ENCODE measurements around the gene VTI1A. TPM values are rescaled to one million over a fixed set of nuclear protein-coding genes. Genes with fewer than 3 reads are reported as not detected.

The VTI1A gene
- total and polyA plus RNA-seq, 9 donors = 7.8 to 48.2 (median 20.0) TPM

DNA sequence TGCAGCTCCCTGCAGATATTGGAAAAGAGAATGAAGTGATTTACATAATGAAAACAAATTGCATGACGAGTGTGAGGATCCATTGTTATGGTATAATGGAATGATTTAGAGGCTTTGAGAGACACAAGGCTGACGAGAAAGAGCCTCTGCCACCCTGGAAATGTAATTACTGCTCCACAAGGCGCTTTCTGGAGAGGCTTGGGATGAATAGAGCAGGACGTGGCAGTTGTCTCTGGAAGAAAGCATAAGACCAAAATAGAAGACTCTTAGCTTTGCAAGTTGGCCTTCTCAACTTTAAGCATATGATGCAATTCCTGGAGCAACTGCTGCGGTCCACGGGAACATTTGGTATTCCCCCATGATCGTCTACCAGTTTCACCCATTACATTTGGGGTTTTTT is 321.1 kb downstream of the VTI1A start:
- no peak for DNase-seq
- no peaks in the 10 kb centered on the region for H3K9me3 ChIP-seq
- H3K4me1 ChIP-seq (ENCODE audit: insufficient read depth) = no peaks in the 10 kb centered on the region
- H3K4me3 ChIP-seq = no peak overlapping the region
- 95 to 96% (median 95%) methylated on average over 7 of the region's 7 CpGs for WGBS, 3 donors
- intact Hi-C loops (cut with DNase I) = no loop called here
- no peaks in the 10 kb centered on the region for H3K27me3 ChIP-seq
- no peaks in the 10 kb centered on the region for H3K36me3 ChIP-seq
- no peak overlapping the region for H3K27ac ChIP-seq
- TF ChIP-seq CTCF (IDR thresholded peaks at IDR 0.05) (no peak), EP300 (IDR thresholded peaks at IDR 0.05) (no peak), POLR2A (IDR thresholded peaks at IDR 0.05) (no peak)

DNA sequence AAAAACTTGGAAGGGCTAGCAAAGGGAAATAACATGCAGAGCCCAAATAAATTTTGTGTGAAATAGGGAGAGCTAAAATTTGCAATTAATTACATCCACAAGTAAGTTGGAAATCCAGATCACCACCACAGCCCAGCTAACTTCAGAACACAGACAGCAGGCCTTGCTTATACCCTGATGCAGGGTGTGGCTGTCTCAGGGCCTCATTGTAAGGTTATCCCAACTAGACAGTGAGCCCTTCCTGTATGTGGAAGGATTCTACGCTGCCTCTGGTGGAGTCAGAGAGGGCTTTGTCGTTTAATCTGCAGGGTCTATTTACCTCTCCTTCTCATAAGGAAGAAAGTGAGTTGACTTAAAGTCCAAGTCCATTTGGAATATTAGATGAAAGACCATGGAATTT is 322.1 kb downstream of the VTI1A start:
- Histone ChIP-seq H3K27ac (no peak overlapping the region), H3K4me1 (ENCODE audit: insufficient read depth) (no peaks in the 10 kb centered on the region), H3K27me3 (no peaks in the 10 kb centered on the region), H3K36me3 (no peaks in the 10 kb centered on the region), H3K9me3 (no peaks in the 10 kb centered on the region), H3K4me3 (no peak overlapping the region)
- no peak for DNase-seq
- intact Hi-C loops (cut with DNase I) = no loop called here
- 93 to 96% (median 96%) methylated on average over 2 of the region's 2 CpGs for WGBS, 3 donors
- TF ChIP-seq EP300 (IDR thresholded peaks at IDR 0.05) (no peak), CTCF (IDR thresholded peaks at IDR 0.05) (no peak), POLR2A (IDR thresholded peaks at IDR 0.05) (no peak)

- Histone ChIP-seq H3K27me3 (no peaks in the 10 kb centered on the region), H3K4me3 (no peak overlapping the region), H3K4me1 (ENCODE audit: insufficient read depth) (no peaks in the 10 kb centered on the region), H3K36me3 (no peaks in the 10 kb centered on the region), H3K27ac (no peak overlapping the region), H3K9me3 (no peaks in the 10 kb centered on the region)
- 85 to 91% (median 90%) methylated on average over 6 of the region's 6 CpGs for WGBS, 3 donors
- intact Hi-C loops (cut with DNase I) = no loop called here
- TF ChIP-seq CTCF (IDR thresholded peaks at IDR 0.05) = no peak
- no peak for TF ChIP-seq EP300 (IDR thresholded peaks at IDR 0.05)
- TF ChIP-seq POLR2A (IDR thresholded peaks at IDR 0.05) = no peak
- no peak for DNase-seq
These were observed 322.8 kb downstream of the VTI1A start for GRCh38 chr10:112769611-112770370.

DNA sequence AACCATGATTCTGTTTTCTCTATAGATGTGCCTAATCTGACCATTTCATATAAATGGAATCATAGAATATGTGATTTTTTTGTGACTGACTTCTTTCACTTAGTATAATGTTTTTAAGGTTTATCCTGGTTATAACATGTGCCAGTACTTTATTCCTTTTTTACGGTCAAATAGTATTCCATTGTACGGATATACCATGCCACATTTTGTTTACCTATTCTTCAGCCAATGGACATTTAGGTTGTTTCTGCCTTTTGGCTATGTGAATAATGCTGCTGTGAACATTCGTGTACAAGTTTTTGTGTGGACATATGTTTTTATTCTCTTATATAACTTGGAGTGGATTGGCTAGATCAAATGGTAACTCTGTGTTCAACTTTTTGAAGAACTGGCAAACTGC is 324.7 kb downstream of the VTI1A start:
- intact Hi-C loops (cut with DNase I) = no loop called here
- Histone ChIP-seq H3K36me3 (no peaks in the 10 kb centered on the region), H3K9me3 (no peaks in the 10 kb centered on the region), H3K4me3 (no peak overlapping the region), H3K27ac (no peak overlapping the region), H3K27me3 (no peaks in the 10 kb centered on the region), H3K4me1 (ENCODE audit: insufficient read depth) (peaks cover 3% of the 10 kb centered on the region)
- WGBS, 3 donors = 83 to 96% (median 96%) methylated on average over 3 of the region's 3 CpGs
- TF ChIP-seq CTCF (IDR thresholded peaks at IDR 0.05) (no peak), EP300 (IDR thresholded peaks at IDR 0.05) (no peak), POLR2A (IDR thresholded peaks at IDR 0.05) (no peak)
- no peak for DNase-seq

All from ovary (tissue), 9 donors.